Heart left ventricle (tissue), 16 donors: ENCODE data around the gene MFAP5. TPM values are rescaled to one million over a fixed set of nuclear protein-coding genes. Genes with fewer than 3 reads are reported as not detected.

Experiments used
- ATAC-seq, 4 donors: fragments of 200-7000 bp; cut with Tn5 transposase; one replicate each; pipeline ENCODE4 v1.9.1; 2020 to 2022; ENCODE audit warnings: moderate library complexity in 4 of 4, mild to moderate bottlenecking in 3 of 4, moderate number of reproducible peaks in 1 of 4
- DNase-seq, 5 donors: peaks; one replicate each; pipeline ENCODE4 v3.0.0-alpha.2; 2020
- H3K27ac ChIP-seq, 12 donors: fragments of 200-600 bp; sonication (generic) in 4 of 12; one replicate each; pipeline versions ENCODE4 v1.5.0 to v1.8.0; 2016 to 2022; ENCODE audit warnings: mild to moderate bottlenecking in 2 of 12
- H3K27me3 ChIP-seq, 9 donors: fragments of 200-600 bp; sonication (generic) in 2 of 9; one replicate each; pipeline versions ENCODE4 v1.5.1 to v1.8.0; 2016 to 2022; ENCODE audit warnings: mild to moderate bottlenecking in 3 of 9
- H3K36me3 ChIP-seq, 9 donors: fragments of 200-600 bp; sonication (generic) in 2 of 9; one replicate each; pipeline versions ENCODE4 v1.5.0 to v1.8.0; 2018 to 2022; ENCODE audit warnings: mild to moderate bottlenecking in 2 of 9
- H3K4me1 ChIP-seq, 12 donors: fragments of 200-600 bp; sonication (generic) in 4 of 12; one replicate each; pipeline versions ENCODE4 v1.5.0 to v1.8.0; 2016 to 2022; ENCODE audit warnings: mild to moderate bottlenecking in 3 of 12
- H3K4me3 ChIP-seq, 12 donors: fragments of 200-600 bp; sonication (generic) in 4 of 12; one replicate each; pipeline versions ENCODE4 v1.5.0 to v1.8.0; 2017 to 2022; ENCODE audit warnings: mild to moderate bottlenecking in 9 of 12, moderate library complexity in 4 of 12
- H3K9me3 ChIP-seq, 12 donors: fragments of 200-600 bp; sonication (generic) in 4 of 12; one replicate each; pipeline versions ENCODE4 v1.5.0 to v1.8.0; 2016 to 2022; ENCODE audit warnings: mild to moderate bottlenecking in 1 of 12
- CTCF ChIP-seq, 12 donors: fragments of 200-600 bp; sonication (generic) in 4 of 12; IDR thresholded peaks; one replicate each; pipeline versions ENCODE4 v1.5.0 to v1.8.0; 2018 to 2022; ENCODE audit warnings: antibody characterized with exemption in 12 of 12, mild to moderate bottlenecking in 5 of 12
- POLR2A ChIP-seq, 2 donors: fragments of 450-650 bp; IDR thresholded peaks; one replicate each; pipeline ENCODE4 v1.6.1; 2017; ENCODE audit warnings: antibody characterized with exemption in 2 of 2, mild to moderate bottlenecking in 2 of 2, moderate library complexity in 2 of 2
- WGBS, 4 donors: extraction: QIAGEN DNeasy Blood & Tissue Kit in 2 of 4; methylation state at CpG; one replicate each; pipeline versions ENCODE4 v1.1.5 to v1.1.7; 2013 to 2018; 5-methylcytosine and 5-hydroxymethylcytosine counted together
- intact Hi-C, 10 donors: fragments of 100-400 bp; cut with DNase I; formaldehyde crosslinking; loops; one replicate each; pipeline versions ENCODE4 v1.11.1 to v1.14.2; 2022
- polyA plus RNA-seq, 2 donors: library from polyadenylated mRNA; stranded (reverse); fragments of 200-250 nt; gene quantifications; one replicate each; pipeline ENCODE4 v1.2.3, GENCODE V29; 2013
- total RNA-seq, 9 donors: library from RNA; depleted of rRNA in 2 of 9; stranded (reverse); fragments of >200 nt in 2 of 9; fragmentation: NEBNext Ultra II Directional in 3 of 9; extraction: Animal tissue kit (Norgen Biotek cat#: 25700) in 3 of 9; gene quantifications; one replicate each; pipeline versions ENCODE4 v1.1.0 to v1.2.4, GENCODE V29; 2016 to 2023
- donor health status: ischemic (EF 13 %, LVEDD 7.1; RV severe dilation, severe dysfunction).
- donor health status: healthy with polysubstance abuse.
- donor health status: DM: no; HTN: yes; CAD: no.
- donor health status: DM: no; HTN: no; CAD: no.
- donor health status: ischemic (EF 25% LVEDD 6.9; RV normal size, moderate dysfunction).
- donor health status: ischemic (EF 25% LVEDD 5.7; RV mildly dilated, moderate dysfunction).
- donor health status: healthy.
- donor health status: DM: yes; HTN: yes; CAD: no.
- donor health status: ischemic (EF 35%, LVEDD 5.7; RV mildly dilated, moderate dysfunction).
- donor health status: nonischemic (EF 11% LVEDD 7.7; RV severe dilation, severe dysfunction).
- donor health status: DM: yes; HTN: yes; CAD: no.
- donor health status: PGD.
- donor health status: ischemic (EF 29% LVEDD 5.4; RV normal size, mild dysfunction).
- donor health status: nonischemic (EF 23%, LVEDD 6.1; RV moderate dilation, normal function).

Gene MFAP5
- total and polyA plus RNA-seq, 11 donors = 10.2 to 137 (median 31.5) TPM

GRCh38 chr12:8596561-8596960, 66.1 kb downstream of the MFAP5 start:
- no peaks in the 10 kb centered on the region for H3K4me1 ChIP-seq
- peaks cover 0 to 5% (median 0%) of the 10 kb centered on the region in 9 donors for H3K27me3 ChIP-seq
- WGBS, 4 donors = 55 to 61% (median 57%) methylated on average over 3 of the region's 3 CpGs
- intact Hi-C loops = no loop called here
- TF ChIP-seq CTCF (IDR thresholded peaks at IDR 0.05) = no peak
- TF ChIP-seq POLR2A (IDR thresholded peaks at IDR 0.05) = no peak
- H3K9me3 ChIP-seq = no peaks in the 10 kb centered on the region
- H3K4me3 ChIP-seq = no peak overlapping the region
- ATAC-seq (no peak), DNase-seq (no peak)
- no peaks in the 10 kb centered on the region for H3K36me3 ChIP-seq
- H3K27ac ChIP-seq = no peak overlapping the region

Other genes with a start within 250 kb of the MFAP5 start
- gene CLEC6A, start 206.9 kb downstream of the MFAP5 start, total RNA-seq = not detected
- gene CLEC6A, start 206.9 kb downstream of the MFAP5 start, polyA plus RNA-seq = not detected
- under 1 TPM in 5 of 9 donors, not detected in 4; 0.14 to 0.72 (median 0.35) TPM for gene CLEC4D, start 149.3 kb downstream of the MFAP5 start, total RNA-seq
- gene CLEC4D, start 149.3 kb downstream of the MFAP5 start, polyA plus RNA-seq = under 1 TPM in 1 of 2 donors, not detected in 1; 0.10 TPM
- gene CLEC4E, start 121.9 kb downstream of the MFAP5 start, total RNA-seq = 1 to 10 TPM in 4 of 9 donors, under 1 TPM in 5; 0.25 to 5.1 (median 0.76) TPM
- 1 to 10 TPM in 1 of 2 donors, under 1 TPM in 1; 0.72 to 1.3 TPM for gene CLEC4E, start 121.9 kb downstream of the MFAP5 start, polyA plus RNA-seq
- not detected for gene AICDA, start 50.0 kb downstream of the MFAP5 start, total RNA-seq
- under 1 TPM in 1 of 2 donors, not detected in 1; 0.08 TPM for gene AICDA, start 50.0 kb downstream of the MFAP5 start, polyA plus RNA-seq
- gene RIMKLB, start 35.2 kb upstream of the MFAP5 start, total RNA-seq = 10 to 100 TPM in 8 of 9 donors, 1 to 10 TPM in 1; 8.5 to 16.9 (median 11.9) TPM
- 10 to 100 TPM in 1 of 2 donors, 1 to 10 TPM in 1; 7.4 to 15.4 TPM for gene RIMKLB, start 35.2 kb upstream of the MFAP5 start, polyA plus RNA-seq
- gene A2ML1, start 159.8 kb upstream of the MFAP5 start, total RNA-seq = under 1 TPM in 1 of 9 donors, not detected in 8; 0.25 TPM
- under 1 TPM; 0.07 to 0.08 TPM for gene A2ML1, start 159.8 kb upstream of the MFAP5 start, polyA plus RNA-seq